Endothelial cell of umbilical vein (primary cell): Measurements from ENCODE around the gene ACOX3. TPM values are rescaled to one million over a fixed set of nuclear protein-coding genes. Genes with fewer than 3 reads are reported as not detected.

Experiments used
- BruUV-seq: library from RNA; stranded (reverse); fragments of 400-500 nt; replicated peaks from 2 replicates; lab custom pipeline; 2021; lab: Mats Ljungman, UMichigan
- CTCF ChIA-PET: fragments of 300-600, 350-600 bp; sonication (Branson Sonifier 250); formaldehyde crosslinking; loops from one replicate; lab custom pipeline; 2021; ENCODE audit warnings: antibody characterized with exemption, inconsistent platforms; lab: Charles Lee
- POLR2A ChIA-PET: fragments of 300-600, 350-600 bp; sonication (Branson Sonifier 250); formaldehyde crosslinking; loops from one replicate; lab custom pipeline; 2021; ENCODE audit warnings: antibody characterized with exemption, inconsistent platforms; lab: Charles Lee
- DNase-seq: peaks from one replicate; pipeline ENCODE4 v3.0.0-alpha.2; 2011; ENCODE audit warnings: low read depth, low spot score
- FAIRE-seq: peaks from 2 replicates; lab custom pipeline; 2011; peaks lifted over from hg19 to GRCh38; lab: Jason Lieb, UNC
- H2AFZ ChIP-seq: 2 replicates; pipeline ENCODE4 v1.6.0; 2012; ENCODE audit warnings: low read depth, low read length, control low read depth, inconsistent platforms
- H3K27ac ChIP-seq: 2 replicates; pipeline ENCODE4 v1.5.1; 2011; ENCODE audit warnings: low read depth, mild to moderate bottlenecking, control low read depth, low read length, moderate library complexity; ENCODE audit not compliant: insufficient read depth
- H3K27me3 ChIP-seq, 2 experiments: 2 replicates each; pipeline versions ENCODE4 v1.6.0 to v1.6.1; 2011; ENCODE audit warnings: low read length in 2 of 2, mixed read lengths in 1 of 2; ENCODE audit not compliant: control insufficient read depth in 2 of 2, insufficient read depth in 2 of 2
- H3K36me3 ChIP-seq, 2 experiments: 2 replicates in 1 of 2; 3 replicates in 1 of 2; pipeline ENCODE4 v1.5.1; 2011; ENCODE audit warnings: low read length in 2 of 2, mild to moderate bottlenecking in 1 of 2, moderate library complexity in 1 of 2; ENCODE audit not compliant: control insufficient read depth in 2 of 2, insufficient read depth in 2 of 2; ENCODE audit errors: extremely low read depth in 1 of 2
- H3K4me1 ChIP-seq: 3 replicates; pipeline ENCODE4 v1.5.1; 2011; ENCODE audit warnings: mild to moderate bottlenecking, low read length; ENCODE audit not compliant: control insufficient read depth, insufficient read depth; ENCODE audit errors: extremely low read depth
- H3K4me2 ChIP-seq: 2 replicates; pipeline ENCODE4 v1.6.1; 2011; ENCODE audit warnings: low read length, control low read depth, mixed read lengths; ENCODE audit not compliant: insufficient read depth
- H3K4me3 ChIP-seq, 3 experiments: fragments of 200-600 bp in 1 of 3; sonication (generic), shearing (Covaris generic) in 1 of 3; replicated peaks in 1 of 3; 2 replicates each; pipeline ENCODE4 v1.5.1; 2011 to 2016; ENCODE audit warnings: control low read depth in 3 of 3, low read length in 3 of 3, mild to moderate bottlenecking in 2 of 3, inconsistent platforms in 1 of 3, low read depth in 1 of 3, moderate library complexity in 1 of 3; ENCODE audit not compliant: insufficient read depth in 1 of 3
- H3K79me2 ChIP-seq: 2 replicates; pipeline ENCODE4 v1.6.0; 2012; ENCODE audit warnings: low read length, inconsistent platforms; ENCODE audit not compliant: control insufficient read depth, insufficient read depth
- H3K9ac ChIP-seq: replicated peaks from 2 replicates; pipeline ENCODE3; 2011; ENCODE audit warnings: low read length, control low read depth; ENCODE audit not compliant: insufficient read depth; ENCODE audit errors: extremely low read depth
- H3K9me1 ChIP-seq: replicated peaks from 3 replicates; pipeline ENCODE4 v1.6.0; 2011; ENCODE audit warnings: mild to moderate bottlenecking, low read length; ENCODE audit not compliant: control insufficient read depth, insufficient read depth; ENCODE audit errors: extremely low read depth
- H3K9me3 ChIP-seq: replicated peaks from 2 replicates; pipeline ENCODE4 v1.5.1; 2012; ENCODE audit warnings: low read length, inconsistent platforms; ENCODE audit not compliant: control insufficient read depth, insufficient read depth
- H4K20me1 ChIP-seq: replicated peaks from 2 replicates; pipeline ENCODE3; 2011; ENCODE audit warnings: mild to moderate bottlenecking, low read length; ENCODE audit not compliant: control insufficient read depth, insufficient read depth; ENCODE audit errors: extremely low read depth
- CTCF ChIP-seq, 2 donors: IDR thresholded peaks; 1 replicate in 1 of 2; 2 replicates in 1 of 2; pipeline ENCODE4 v1.5.1; 2011; ENCODE audit warnings: low read length in 2 of 2, mild to moderate bottlenecking in 2 of 2, moderate library complexity in 2 of 2, control low read depth in 1 of 2, inconsistent platforms in 1 of 2, low read depth in 1 of 2; ENCODE audit not compliant: insufficient read depth in 1 of 2; ENCODE audit errors: extremely low read depth in 1 of 2
- EZH2 ChIP-seq: IDR thresholded peaks from 2 replicates; pipeline ENCODE4 v1.6.1; 2012; ENCODE audit warnings: borderline replicate concordance, low read depth, mild to moderate bottlenecking, moderate library complexity, low read length, inconsistent platforms; ENCODE audit not compliant: severe bottlenecking
- FOS ChIP-seq: IDR thresholded peaks from 2 replicates; pipeline ENCODE4 v1.6.1; 2011; ENCODE audit warnings: mild to moderate bottlenecking, low read length, moderate library complexity, borderline replicate concordance; ENCODE audit not compliant: insufficient read depth
- GATA2 ChIP-seq: IDR thresholded peaks from 2 replicates; pipeline ENCODE4 v1.7.0; 2011; ENCODE audit warnings: low read depth, mild to moderate bottlenecking, moderate library complexity, mixed read lengths, low read length; ENCODE audit not compliant: insufficient read length, insufficient read depth
- JUN ChIP-seq: IDR thresholded peaks from 2 replicates; pipeline ENCODE4 v1.6.1; 2011; ENCODE audit warnings: borderline replicate concordance, low read depth; ENCODE audit not compliant: insufficient read length, insufficient read depth
- MAX ChIP-seq: IDR thresholded peaks from 2 replicates; pipeline ENCODE4 v1.6.1; 2011; ENCODE audit not compliant: insufficient read depth, insufficient read length
- MYC ChIP-seq: IDR thresholded peaks from one replicate; pipeline ENCODE4 v1.6.1; 2011; ENCODE audit warnings: mild to moderate bottlenecking, low read depth, low read length
- POLR2A ChIP-seq: IDR thresholded peaks from 2 replicates; pipeline ENCODE4 v1.6.1; 2012; ENCODE audit warnings: low read depth, mild to moderate bottlenecking, control low read depth, low read length
- POLR2AphosphoS5 ChIP-seq: IDR thresholded peaks from 2 replicates; pipeline ENCODE4 v1.6.1; 2012; ENCODE audit warnings: low read depth, mild to moderate bottlenecking, control low read depth, low read length, moderate library complexity; ENCODE audit not compliant: insufficient read depth
- dilution Hi-C: fragments of 300-500 bp; cut with MboI; formaldehyde crosslinking; loops from one replicate; pipeline ENCODE4 v1.15.0; 2019; ENCODE audit warnings: low sequenced_read_pairs; ENCODE audit not compliant: extremely low pct_ligation_motif_present
- intact Hi-C: fragments of 100-400 bp; cut with micrococcal nuclease; formaldehyde crosslinking; loops from one replicate; pipeline ENCODE4 v1.10.0; 2022
- polyA plus RNA-seq, 4 experiments: library from polyadenylated mRNA; depleted of rRNA in 3 of 4; stranded (reverse) in 3 of 4; unstranded in 1 of 4; fragments of >200 nt; gene quantifications; 2 replicates each; pipeline versions ENCODE4 v1.2.1 to v1.2.3, GENCODE V29; 2011 to 2012; ENCODE audit warnings: missing spikeins in 1 of 4
- total RNA-seq: library from RNA; stranded (reverse); gene quantifications from 2 replicates; pipeline ENCODE4 v1.2.3, GENCODE V29; 2021

The ACOX3 gene
- total and polyA plus RNA-seq, 2 donors (not counting 3 experiments of a cell fraction or from before 2014, with no cell fraction given) = 13.0 to 26.3 TPM

- no peaks in the 10 kb centered on the region for H3K9me1 ChIP-seq
- no peak for DNase-seq
- no peaks in the 10 kb centered on the region for H4K20me1 ChIP-seq
- dilution Hi-C loops = no loop called here
- H2AFZ ChIP-seq = no peak overlapping the region
- no peak overlapping the region for H3K27ac ChIP-seq
- H3K9me3 ChIP-seq = no peaks in the 10 kb centered on the region
- peaks cover 0 to 9% of the 10 kb centered on the region in 2 experiments for H3K36me3 ChIP-seq
- H3K4me2 ChIP-seq = no peak overlapping the region
- TF ChIP-seq MYC (no peak), POLR2AphosphoS5 (no peak), JUN (no peak), FOS (no peak)
- H3K9ac ChIP-seq = no peak overlapping the region
- H3K27me3 ChIP-seq = no peaks in the 10 kb centered on the region
- H3K79me2 ChIP-seq = no peaks in the 10 kb centered on the region
- POLR2A ChIA-PET = no interaction called here
- BruUV-seq = no TSS peak
- CTCF ChIA-PET = interaction anchor here (2.9 kb wide), 1 partner anchor 17 kb away, joined by 8 read pairs; no protein-coding TSS in a partner anchor
- intact Hi-C loops = no loop called here
- H3K4me1 ChIP-seq = no peaks in the 10 kb centered on the region
- no peak for FAIRE-seq
- H3K4me3 ChIP-seq = no peak overlapping the region
These were observed 54.9 kb downstream of the ACOX3 start for GRCh38 chr4:8385611-8386010.

GRCh38 chr4:8385106-8385505, 55.4 kb downstream of the ACOX3 start:
- dilution Hi-C loops = no loop called here
- no TSS peak for BruUV-seq

More at GRCh38 chr4:8385106-8385505, 55.4 kb downstream of the ACOX3 start:
- H3K4me3 ChIP-seq = no peak overlapping the region
- no peaks in the 10 kb centered on the region for H4K20me1 ChIP-seq
- peaks cover 0 to 9% of the 10 kb centered on the region in 2 experiments for H3K36me3 ChIP-seq
- H3K9ac ChIP-seq = no peak overlapping the region
- H3K27ac ChIP-seq = no peak overlapping the region
- no peaks in the 10 kb centered on the region for H3K79me2 ChIP-seq
- intact Hi-C loops = no loop called here
- ChIA-PET POLR2A (no interaction called here), CTCF (interaction anchor here (1.2 to 2.9 kb wide), 2 partner anchors 18 to 118 kb away, joined by 3 to 8 read pairs; no protein-coding TSS in a partner anchor)
- no peak for TF ChIP-seq FOS
- TF ChIP-seq MYC = no peak
- TF ChIP-seq GATA2 = no peak
- no peak for TF ChIP-seq CTCF (IDR thresholded peaks at IDR 0.05; ENCODE audit: extremely low read depth in 1 of 2, insufficient read depth in 1 of 2, low read depth in 1 of 2, low read length in 2 of 2)
- no peak for TF ChIP-seq POLR2A
- no peak for TF ChIP-seq EZH2
- no peak for TF ChIP-seq MAX
- no peak for TF ChIP-seq JUN
- no peak overlapping the region for H2AFZ ChIP-seq
- no peak overlapping the region for H3K4me2 ChIP-seq
- H3K9me1 ChIP-seq = no peaks in the 10 kb centered on the region
- H3K4me1 ChIP-seq = no peaks in the 10 kb centered on the region
- DNase-seq (no peak), FAIRE-seq (no peak)
- no peaks in the 10 kb centered on the region for H3K9me3 ChIP-seq
- no peaks in the 10 kb centered on the region for H3K27me3 ChIP-seq
